H4 (cell line): Measurements from ENCODE around the gene CSRNP2. TPM values are rescaled to one million over a fixed set of nuclear protein-coding genes. Genes with fewer than 3 reads are reported as not detected.
"Not testable (repeated sequence)": the region's sequence is repeated elsewhere in the genome, so short reads cannot be mapped to it uniquely, and the experiment has no call there.

ENCODE experiments used
- DNase-seq: peaks from one replicate; pipeline ENCODE4 v3.0.0-alpha.2; 2015; ENCODE audit warnings: low spot score
- total RNA-seq: library from RNA; depleted of rRNA; stranded (reverse); fragments of >200 nt; shearing (Covaris generic); gene quantifications from 2 replicates; pipeline ENCODE4 v1.2.3, GENCODE V29; 2014; rRNA removed

Gene CSRNP2
- total RNA-seq, 1 experiment from 2014 or later = 10.3 TPM

DNA sequence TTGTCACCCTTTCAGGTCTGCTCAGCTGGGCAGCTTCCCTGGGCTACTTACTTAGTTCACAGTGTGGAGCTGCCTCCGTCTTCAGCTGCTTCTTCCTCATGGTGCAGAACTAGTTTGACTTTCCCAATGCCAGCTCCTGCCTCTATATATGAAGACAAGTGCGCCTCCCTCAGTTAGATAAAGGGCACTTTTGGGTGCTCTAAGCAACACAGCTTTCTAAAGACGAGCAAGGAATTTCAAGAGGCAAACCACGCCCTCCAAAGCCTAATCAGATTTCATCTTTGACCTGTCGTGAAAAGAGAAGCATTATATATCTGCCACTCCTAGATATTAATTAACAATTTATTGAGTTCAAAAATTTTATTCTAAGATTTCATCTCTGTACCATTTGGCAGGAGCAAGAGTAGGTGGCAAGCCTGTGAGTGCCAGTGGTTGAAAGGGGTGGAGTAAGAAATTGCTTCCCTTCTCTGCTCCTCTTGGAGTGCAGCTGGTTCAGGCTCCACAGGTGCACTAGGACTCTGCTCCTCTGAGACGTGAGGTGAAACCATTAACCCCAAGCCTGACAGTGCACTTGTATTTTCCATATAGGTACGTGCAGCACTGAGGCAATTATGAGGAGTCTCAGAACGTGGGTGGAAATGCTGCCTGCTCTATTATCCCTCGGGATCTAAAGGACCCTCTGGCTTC, 55.1 kb downstream of the CSRNP2 start:
- DNase-seq = peak; percentile 30

DNA sequence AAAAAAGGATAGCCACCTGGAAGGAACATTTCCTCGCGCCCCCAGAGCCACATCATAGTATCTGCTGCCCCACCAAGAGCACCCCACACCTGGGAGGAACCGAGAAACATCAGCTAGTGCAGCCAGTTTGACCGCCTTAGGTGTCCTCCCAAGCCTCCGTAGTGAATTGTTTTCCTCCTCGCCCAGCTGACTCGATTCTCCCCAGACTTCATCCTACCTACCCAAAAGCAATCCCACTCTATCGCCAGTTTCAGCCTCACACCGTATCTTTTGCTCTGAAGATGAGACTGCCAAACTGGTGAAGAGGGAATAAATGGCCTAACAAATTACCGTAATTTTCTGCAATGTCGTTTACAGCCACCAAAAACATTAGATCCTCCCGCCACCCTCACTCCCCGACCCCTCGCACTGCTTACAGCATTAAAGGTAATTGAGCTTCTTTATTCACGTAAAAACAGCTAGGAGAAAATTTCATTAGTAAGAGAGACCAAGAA, 56.0 kb downstream of the CSRNP2 start:
- DNase-seq = no peak

DNA sequence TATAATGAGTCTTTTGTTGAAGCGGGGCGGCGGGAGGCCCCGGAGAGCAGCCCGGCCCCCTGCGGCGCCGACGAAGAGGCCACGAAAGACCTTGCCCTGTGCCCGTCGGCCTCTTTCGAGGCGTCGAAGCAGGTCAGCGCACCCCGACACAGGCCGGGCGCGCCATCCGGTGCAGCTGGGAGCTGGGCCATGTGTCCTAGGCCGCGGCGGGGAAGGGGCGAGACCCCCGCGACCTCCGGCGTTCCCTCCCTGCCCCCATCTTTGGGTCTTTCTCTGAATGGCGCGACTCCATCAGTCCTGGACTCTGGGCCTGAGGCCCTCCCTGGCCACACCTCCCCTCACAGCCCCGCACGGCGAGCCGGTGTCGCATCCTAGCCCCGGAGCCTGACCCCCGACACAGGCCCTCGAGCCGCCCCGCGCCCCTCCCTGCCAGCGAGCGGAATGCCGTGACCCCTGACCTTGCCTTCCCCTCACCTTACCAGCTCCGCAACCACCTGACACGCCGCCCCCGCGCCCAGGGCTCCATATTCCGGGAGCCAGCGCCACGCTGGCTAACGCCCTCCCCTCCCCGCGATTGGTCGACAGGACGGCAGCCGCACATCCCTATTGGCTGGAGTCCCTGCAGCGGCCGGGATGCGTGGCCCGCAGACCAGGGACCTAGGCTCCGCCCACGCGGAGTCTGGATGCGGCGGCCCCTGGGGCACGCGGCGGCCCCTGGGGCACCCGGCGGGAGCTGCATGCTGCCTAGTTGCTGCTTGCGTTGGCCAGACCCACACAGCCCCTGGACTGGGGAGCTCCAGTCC, 57.4 kb downstream of the CSRNP2 start, which contains the start of gene SLC11A2:
Gene SLC11A2 (minus strand): TSS at position 549 of the 803 bp plus-strand sequence. CDS start 15,656 bp downstream, outside the sequence.
- peak; percentile 91 for DNase-seq

DNA sequence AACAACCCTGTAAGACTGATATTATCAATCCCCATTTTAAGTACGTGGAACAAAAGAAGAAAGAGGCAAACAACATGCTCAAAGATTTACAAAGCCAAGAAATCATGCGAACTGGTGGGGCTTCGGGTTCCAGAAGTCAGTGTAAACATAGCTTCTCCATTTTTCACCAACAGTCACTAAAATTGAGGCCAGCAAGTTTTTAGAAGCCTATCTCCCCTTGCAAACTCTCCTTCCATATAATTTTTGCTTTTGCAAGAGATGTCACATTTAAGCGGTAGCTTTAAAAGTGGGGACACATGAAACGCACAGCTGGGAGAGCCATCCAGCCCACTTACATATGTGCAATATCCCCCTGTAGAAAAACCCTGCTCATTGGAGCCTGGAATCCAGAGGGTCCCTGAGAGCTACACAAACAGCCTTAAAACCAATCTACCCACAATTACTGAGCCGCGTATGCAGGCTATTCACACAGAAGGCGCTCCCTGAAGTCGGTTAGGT, 58.0 kb downstream of the CSRNP2 start:
- no peak for DNase-seq

DNA sequence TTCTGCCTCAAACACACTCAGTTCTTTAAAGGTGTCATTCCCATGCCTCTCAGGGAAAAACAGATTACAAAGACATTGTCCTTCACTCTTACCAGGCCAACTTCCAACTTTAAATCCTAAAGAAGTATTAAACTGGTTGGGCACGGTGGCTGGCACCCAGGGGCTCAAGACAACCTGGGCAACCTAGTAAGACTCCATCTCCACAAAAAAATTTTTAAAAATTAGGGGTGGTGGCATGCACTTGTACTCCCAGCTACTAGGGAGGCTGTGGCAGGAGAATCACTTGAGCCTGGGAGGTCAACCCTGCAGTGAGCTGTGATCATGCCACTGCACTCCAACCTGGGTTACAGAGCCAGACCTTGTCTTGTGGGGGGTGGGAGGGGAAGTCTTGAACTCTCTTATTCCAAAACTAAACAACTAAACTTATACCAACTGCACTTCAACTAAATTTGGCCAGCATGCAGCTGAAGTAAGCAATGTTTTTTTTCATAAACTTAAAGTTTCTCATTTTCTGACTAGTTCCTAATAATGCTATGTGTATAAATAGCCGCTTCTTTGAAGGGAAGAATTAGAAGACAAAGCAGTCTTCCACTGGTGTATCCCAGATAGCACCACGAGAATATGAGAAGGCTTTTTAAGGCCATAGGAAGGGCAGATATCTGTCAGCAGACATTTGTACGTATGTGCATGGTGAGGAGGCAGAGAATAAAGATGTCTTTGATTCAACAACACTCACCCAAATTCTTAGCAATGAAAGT, 59.6 kb downstream of the CSRNP2 start:
- DNase-seq = no peak

DNA sequence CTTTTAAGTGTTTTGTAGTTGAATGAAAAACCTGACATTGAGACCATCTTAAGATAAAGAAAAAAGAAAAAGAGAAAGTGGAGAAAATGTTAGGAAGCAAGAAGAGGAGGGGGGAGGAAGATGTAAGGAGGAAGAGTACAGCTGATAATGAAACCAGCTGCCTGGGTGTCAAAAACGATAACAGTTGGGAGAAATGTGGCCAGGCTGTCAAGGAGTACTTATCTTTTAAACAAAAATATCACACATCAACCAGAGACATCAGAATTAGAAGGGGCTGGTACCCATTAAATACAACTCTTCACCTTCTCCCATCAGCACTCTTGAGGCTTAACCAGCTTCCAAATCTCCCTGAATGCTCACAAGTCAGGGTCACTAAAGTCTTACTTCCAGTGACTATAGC, 61.7 kb downstream of the CSRNP2 start:
- no peak for DNase-seq

DNA sequence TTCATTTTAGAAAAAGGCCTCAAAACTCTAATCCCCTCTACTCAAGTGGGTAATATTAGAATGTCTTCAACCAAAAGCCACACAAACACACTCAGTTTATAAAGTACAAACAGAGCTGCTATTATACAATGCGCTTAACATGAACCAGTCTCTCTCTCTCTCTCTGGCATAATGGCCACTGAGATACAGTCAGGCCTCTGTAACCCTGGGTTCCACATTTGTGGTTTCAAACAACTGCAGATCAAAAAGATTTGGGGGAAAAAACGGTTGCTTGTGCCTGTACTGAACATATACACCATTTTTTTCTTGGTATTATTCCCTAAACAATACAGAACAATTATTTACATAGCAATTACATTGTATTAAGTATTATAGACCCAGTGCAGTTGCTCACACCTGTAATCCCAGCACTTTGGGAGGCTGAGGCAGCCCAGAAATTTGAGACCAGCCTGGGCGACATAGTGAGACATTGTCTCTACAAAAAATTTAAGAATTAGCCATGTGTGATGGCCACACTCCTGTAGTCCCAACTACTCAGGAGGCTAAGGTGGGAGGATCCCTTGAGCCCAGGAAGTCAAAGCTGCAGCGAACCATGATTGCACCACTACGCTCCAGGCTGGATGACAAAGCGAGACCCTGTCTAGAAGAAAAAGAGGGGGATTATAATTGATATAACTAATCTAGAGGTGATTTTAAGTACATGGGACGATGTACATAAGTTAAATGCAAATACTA, 62.8 kb downstream of the CSRNP2 start:
- no peak for DNase-seq

DNA sequence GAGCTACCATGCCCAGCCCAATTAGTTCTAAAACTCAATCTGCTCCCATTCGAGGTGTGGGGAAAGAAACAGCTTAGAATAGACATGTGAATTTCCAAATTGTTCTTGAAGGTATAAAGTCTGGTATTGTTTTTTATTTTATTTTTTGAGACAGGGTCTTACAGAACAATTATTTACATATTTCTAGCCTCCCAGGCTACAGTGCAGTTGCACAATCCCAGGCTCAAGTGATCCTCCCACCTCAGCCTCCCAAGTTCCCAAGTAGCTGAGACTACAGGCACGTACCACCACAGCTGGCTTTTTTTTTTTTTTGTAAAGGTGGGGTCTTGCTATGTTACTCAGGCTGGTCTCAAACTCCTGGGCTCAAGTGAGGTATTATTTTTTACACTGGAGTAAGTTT, 63.5 kb downstream of the CSRNP2 start:
- DNase-seq = no peak

DNA sequence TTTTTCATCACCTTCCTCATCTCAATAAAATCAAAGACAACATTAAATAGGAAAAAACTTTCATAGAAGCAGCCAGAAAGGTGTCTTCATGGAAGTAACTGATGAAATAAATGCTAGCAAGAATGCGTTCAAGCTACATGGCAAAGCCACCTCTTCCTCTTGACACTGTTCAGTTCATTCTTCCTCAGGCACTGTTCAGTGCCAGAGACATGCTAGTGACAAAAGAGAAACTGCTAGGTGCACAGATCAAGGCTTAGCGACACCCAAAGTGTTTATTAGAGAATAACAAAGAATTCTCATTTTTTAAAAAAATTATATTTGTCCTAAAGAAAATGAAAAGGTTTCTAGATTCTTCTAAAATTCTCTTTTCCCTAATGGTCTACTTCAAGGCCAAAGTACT, 64.4 kb downstream of the CSRNP2 start:
- no peak for DNase-seq

DNA sequence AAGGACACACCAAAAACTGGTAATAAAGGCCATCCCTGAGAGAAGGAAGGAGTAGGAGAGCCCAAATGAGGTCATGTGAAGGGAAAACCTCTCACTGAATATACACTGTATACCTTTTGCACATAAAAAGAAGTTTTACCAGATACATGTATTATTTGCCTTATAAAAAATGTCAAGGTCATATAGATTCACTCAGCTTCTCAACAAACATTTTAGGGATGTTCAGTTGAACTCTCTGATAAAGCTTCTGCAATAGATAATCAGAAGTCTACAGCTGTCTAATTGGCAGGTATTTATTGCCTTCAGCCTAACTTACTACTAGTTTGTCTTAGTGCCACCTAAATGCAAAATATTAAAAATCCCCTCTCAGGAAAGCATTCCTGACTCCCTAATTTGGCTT, 65.9 kb downstream of the CSRNP2 start:
- DNase-seq = no peak

DNA sequence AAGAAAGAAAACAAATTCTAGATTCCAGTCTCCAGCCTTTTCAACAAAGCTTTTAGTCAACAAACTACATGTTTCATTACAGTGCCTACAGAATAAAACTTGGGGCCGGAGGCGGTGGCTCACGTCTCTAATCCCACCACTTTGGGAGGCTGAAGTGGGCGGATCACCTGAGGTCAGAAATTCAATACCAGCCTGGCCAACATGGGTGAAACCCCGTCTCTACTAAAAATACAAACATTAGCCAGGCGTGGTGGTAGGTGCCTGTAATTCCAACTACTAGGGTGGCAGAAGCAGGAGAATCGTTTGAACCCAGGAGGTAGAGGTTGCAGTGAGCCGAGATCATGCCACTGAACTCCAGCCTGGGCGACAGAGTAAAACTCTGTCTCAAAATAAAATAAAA, 68.9 kb downstream of the CSRNP2 start:
- not testable (repeated sequence) for DNase-seq

DNA sequence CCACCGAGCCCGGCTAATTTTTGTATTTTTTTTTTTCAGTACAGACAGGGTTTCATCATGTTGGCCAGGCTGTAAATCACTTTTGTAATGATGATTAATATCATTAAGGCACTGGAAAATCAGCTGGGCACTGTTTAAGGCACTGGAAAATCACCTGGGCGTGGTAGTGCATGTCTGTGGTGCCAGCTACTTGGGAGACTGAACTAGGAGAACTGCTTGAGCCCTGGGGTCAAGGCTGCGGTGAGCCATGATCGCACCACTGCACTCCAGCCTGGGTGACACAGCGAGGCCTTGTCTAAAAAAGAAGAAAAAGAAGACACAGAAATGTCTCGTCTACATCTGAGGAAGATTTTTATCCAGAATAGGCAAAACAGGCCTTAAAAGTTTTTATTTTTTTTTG, 70.0 kb downstream of the CSRNP2 start:
- DNase-seq = no peak

DNA sequence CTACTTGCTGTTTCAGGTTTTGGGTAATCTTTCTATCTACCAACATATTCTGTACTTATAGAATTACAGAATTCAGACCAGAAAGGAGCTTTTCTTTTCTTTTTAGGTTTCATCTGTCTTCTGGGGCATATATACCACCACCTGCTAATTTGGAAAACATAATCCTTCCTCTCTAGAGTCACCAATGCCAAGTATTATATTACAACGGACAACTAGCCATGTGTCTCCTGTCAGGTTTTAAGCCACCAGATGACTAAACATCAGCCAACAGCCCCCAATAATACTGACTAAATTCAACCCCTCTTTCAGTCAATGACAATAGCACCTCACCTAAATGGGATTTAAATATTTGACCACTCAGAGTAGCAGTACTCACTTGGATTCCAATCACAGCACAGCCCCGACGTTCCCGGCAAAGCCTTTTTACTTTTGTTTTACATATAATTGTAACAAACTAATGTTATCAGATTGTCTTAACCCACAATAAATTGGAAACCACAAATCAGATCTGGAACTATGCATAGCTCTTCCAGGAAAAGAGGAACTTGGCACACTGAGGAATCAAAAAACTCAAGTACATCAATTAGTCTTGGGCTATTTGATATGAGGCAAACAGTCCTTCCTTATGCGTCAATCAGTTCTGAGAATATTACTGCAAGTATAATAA, 70.7 kb downstream of the CSRNP2 start:
- DNase-seq = no peak

DNA sequence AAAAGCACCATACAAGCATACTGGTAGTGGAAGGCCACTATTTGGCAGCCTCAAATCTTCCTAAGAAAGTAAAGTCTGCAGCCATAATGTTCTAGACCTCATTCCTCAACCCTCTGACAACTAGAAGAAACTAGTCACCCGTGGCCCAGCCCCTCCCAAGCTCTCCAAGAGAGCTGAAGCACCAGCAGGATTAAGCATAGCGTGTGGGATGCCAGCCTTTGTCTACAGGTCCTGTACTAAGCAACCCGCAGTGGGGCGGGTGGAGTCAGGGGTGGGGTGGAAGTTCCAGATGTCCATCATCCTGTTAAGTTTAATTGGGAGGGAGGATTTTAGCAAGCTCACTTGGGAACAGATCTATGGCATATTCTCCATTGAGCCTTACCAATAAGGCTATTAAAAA, 71.4 kb downstream of the CSRNP2 start:
- DNase-seq = no peak

Other genes starting within 250 kb of the CSRNP2 start
- gene TMPRSS12, start 240.7 kb downstream of the CSRNP2 start, total RNA-seq = not detected in 2 replicates
- not detected in 2 replicates for gene HIGD1C, start 131.1 kb downstream of the CSRNP2 start, total RNA-seq
- 19.9 and 21.5 TPM in 2 replicates for gene SLC11A2, start 57.2 kb downstream of the CSRNP2 start, total RNA-seq
- gene LETMD1, start 35.3 kb downstream of the CSRNP2 start, total RNA-seq = 20.2 and 32.1 TPM in 2 replicates
- 4.7 and 6.5 TPM in 2 replicates for gene TFCP2, start 89.5 kb upstream of the CSRNP2 start, total RNA-seq
- gene POU6F1, start 134.5 kb upstream of the CSRNP2 start, total RNA-seq = 2.9 and 24.5 TPM in 2 replicates
- gene DAZAP2, start 155.2 kb upstream of the CSRNP2 start, total RNA-seq = 270 and 319 TPM in 2 replicates
- gene SMAGP, start 186.8 kb upstream of the CSRNP2 start, total RNA-seq = 6.3 and 13.8 TPM in 2 replicates
- not detected in 2 replicates for gene BIN2, start 240.6 kb upstream of the CSRNP2 start, total RNA-seq